PC-9 (cell line): ENCODE data around the gene STARD13. TPM values are rescaled to one million over a fixed set of nuclear protein-coding genes. Genes with fewer than 3 reads are reported as not detected.

Experiments used
- BruUV-seq: library from RNA; stranded (reverse); fragments of 400-500 nt; replicated peaks from 2 replicates; lab custom pipeline; 2021; lab: Mats Ljungman, UMichigan
- CTCF ChIA-PET: fragments of 300-600 bp; sonication (Branson Sonifier 250); formaldehyde crosslinking; loops from one replicate; lab custom pipeline; 2022; ENCODE audit warnings: antibody characterized with exemption; lab: Charles Lee
- POLR2A ChIA-PET: fragments of 300-600 bp; sonication (Branson Sonifier 250); formaldehyde crosslinking; loops from one replicate; lab custom pipeline; 2022; ENCODE audit warnings: antibody characterized with exemption; ENCODE audit not compliant: unreplicated experiment; lab: Charles Lee
- DNase-seq, 2 experiments: peaks; one replicate each; pipeline versions ENCODE4 v3.0.0 to v3.0.0-alpha.2; 2015 to 2022; ENCODE audit warnings: mixed read lengths in 1 of 2
- H2AFZ ChIP-seq: fragments of 200-600 bp; sonication (generic); 2 replicates; pipeline ENCODE4 v1.8.1; 2017; ENCODE audit warnings: antibody characterized with exemption
- H3F3A ChIP-seq: fragments of 200-600 bp; sonication (generic); 2 replicates; pipeline ENCODE4 v1.8.1; 2017; ENCODE audit warnings: antibody characterized with exemption, mild to moderate bottlenecking, low read depth; ENCODE audit not compliant: insufficient read depth
- H3K27ac ChIP-seq: fragments of 200-600 bp; sonication (generic); 2 replicates; pipeline ENCODE4 v1.6.1; 2016; ENCODE audit warnings: mixed run types
- H3K27me3 ChIP-seq: fragments of 200-600 bp; sonication (generic); 2 replicates; pipeline ENCODE4 v1.6.1; 2016; ENCODE audit warnings: low read depth, mixed run types; ENCODE audit not compliant: insufficient read depth
- H3K36me3 ChIP-seq: fragments of 200-600 bp; sonication (generic); 2 replicates; pipeline ENCODE4 v1.6.1; 2016; ENCODE audit warnings: low read depth, mixed run types
- H3K4me1 ChIP-seq: fragments of 200-600 bp; sonication (generic); replicated peaks from 2 replicates; pipeline ENCODE4 v1.6.1; 2016; ENCODE audit warnings: mixed run types; ENCODE audit not compliant: insufficient read depth
- H3K4me2 ChIP-seq: fragments of 200-600 bp; sonication (generic); 2 replicates; pipeline ENCODE4 v1.6.1; 2017; ENCODE audit warnings: mixed run types
- H3K4me3 ChIP-seq: fragments of 200-600 bp; sonication (generic); 2 replicates; pipeline ENCODE4 v1.6.1; 2016; ENCODE audit warnings: mixed run types
- H3K79me2 ChIP-seq: fragments of 200-600 bp; sonication (generic); 2 replicates; pipeline ENCODE4 v1.6.1; 2017; ENCODE audit warnings: low read depth, mixed run types
- H3K9me2 ChIP-seq: fragments of 200-600 bp; sonication (generic); 2 replicates; pipeline ENCODE4 v1.8.1; 2017; ENCODE audit warnings: mild to moderate bottlenecking; ENCODE audit not compliant: insufficient read depth
- H3K9me3 ChIP-seq: fragments of 200-600 bp; sonication (generic); 2 replicates; pipeline ENCODE4 v1.8.1; 2016; ENCODE audit warnings: low read depth; ENCODE audit not compliant: insufficient read depth
- H4K20me1 ChIP-seq: fragments of 200-600 bp; sonication (generic); 2 replicates; pipeline ENCODE4 v1.8.1; 2017; ENCODE audit not compliant: insufficient read depth
- CTCF ChIP-seq: fragments of 200-600 bp; sonication (generic); conservative IDR thresholded peaks from 2 replicates; pipeline ENCODE4 v1.6.1; 2017; ENCODE audit warnings: mixed run types, antibody characterized with exemption, mild to moderate bottlenecking, moderate library complexity
- EZH2 ChIP-seq: fragments of 200-600 bp; sonication (generic); IDR thresholded peaks from 2 replicates; pipeline ENCODE4 v1.8.0; 2017; ENCODE audit warnings: antibody characterized with exemption, low read depth
- intact Hi-C: fragments of 100-400 bp; cut with micrococcal nuclease; formaldehyde crosslinking; loops from one replicate; pipeline ENCODE4 v1.10.0; 2022; ENCODE audit not compliant: unreplicated experiment
- total RNA-seq: library from RNA; stranded (reverse); gene quantifications from 2 replicates; pipeline ENCODE4 v1.2.3, GENCODE V29; 2021

Gene STARD13
- total RNA-seq, 1 experiment from 2014 or later, result 19.6 TPM

GRCh38 chr13:33073338-33073737 lies 212.2 kb downstream of the STARD13 start:
- H2AFZ ChIP-seq, result no peak overlapping the region
- no peaks in the 10 kb centered on the region for H3K27me3 ChIP-seq
- DNase-seq, result no peak
- CTCF ChIA-PET, result no interaction called here
- no peaks in the 10 kb centered on the region for H3K9me2 ChIP-seq
- H3K79me2 ChIP-seq, result no peaks in the 10 kb centered on the region
- intact Hi-C loops, result no loop called here
- no TSS peak for BruUV-seq
- H3K4me2 ChIP-seq, result no peak overlapping the region
- no peak for TF ChIP-seq CTCF
- TF ChIP-seq EZH2, result no peak
- no peaks in the 10 kb centered on the region for H3F3A ChIP-seq
- H3K4me3 ChIP-seq, result no peak overlapping the region
- H4K20me1 ChIP-seq, result no peaks in the 10 kb centered on the region
- no peaks in the 10 kb centered on the region for H3K36me3 ChIP-seq
- no peak overlapping the region for H3K27ac ChIP-seq
- H3K4me1 ChIP-seq, result no peaks in the 10 kb centered on the region
- H3K9me3 ChIP-seq, result no peaks in the 10 kb centered on the region; the same call in 1 of the 2 replicates
- POLR2A ChIA-PET, result no interaction called here

- Histone ChIP-seq H3K9me2 (no peaks in the 10 kb centered on the region), H3K4me3 (no peak overlapping the region), H3K27ac (no peak overlapping the region), H3F3A (no peaks in the 10 kb centered on the region), H3K27me3 (no peaks in the 10 kb centered on the region), H3K4me2 (no peak overlapping the region), H3K79me2 (no peaks in the 10 kb centered on the region), H2AFZ (no peak overlapping the region), H3K9me3 (no peaks in the 10 kb centered on the region; the same call in 1 of the 2 replicates), H3K36me3 (no peaks in the 10 kb centered on the region), H3K4me1 (no peaks in the 10 kb centered on the region), H4K20me1 (no peaks in the 10 kb centered on the region)
- BruUV-seq, result no TSS peak
- intact Hi-C loops, result no loop called here
- ChIA-PET POLR2A (no interaction called here), CTCF (no interaction called here)
- DNase-seq, result no peak
- TF ChIP-seq EZH2, result no peak
- no peak for TF ChIP-seq CTCF
Observed at GRCh38 chr13:33072759-33073158, 212.8 kb downstream of the STARD13 start.

GRCh38 chr13:33072282-33072681 lies 213.3 kb downstream of the STARD13 start:
- Histone ChIP-seq H3K4me1 (no peaks in the 10 kb centered on the region), H3K27me3 (no peaks in the 10 kb centered on the region), H3K36me3 (no peaks in the 10 kb centered on the region), H3K9me3 (no peaks in the 10 kb centered on the region; the same call in 1 of the 2 replicates), H3K9me2 (no peaks in the 10 kb centered on the region), H3K79me2 (no peaks in the 10 kb centered on the region), H3K4me2 (no peak overlapping the region), H2AFZ (no peak overlapping the region), H4K20me1 (no peaks in the 10 kb centered on the region), H3K27ac (no peak overlapping the region), H3K4me3 (no peak overlapping the region), H3F3A (no peaks in the 10 kb centered on the region)
- TF ChIP-seq EZH2 (no peak), CTCF (no peak)
- intact Hi-C loops, result no loop called here
- no peak for DNase-seq
- POLR2A ChIA-PET, result no interaction called here
- no TSS peak for BruUV-seq
- CTCF ChIA-PET, result no interaction called here
